Endothelial cell of umbilical vein (primary cell): ENCODE results near the gene TRRAP. TPM values are rescaled to one million over a fixed set of nuclear protein-coding genes. Genes with fewer than 3 reads are reported as not detected.

ENCODE experiments used
- BruUV-seq: library from RNA; stranded (reverse); fragments of 400-500 nt; replicated peaks from 2 replicates; lab custom pipeline; 2021; lab: Mats Ljungman, UMichigan
- CTCF ChIA-PET: fragments of 300-600, 350-600 bp; sonication (Branson Sonifier 250); formaldehyde crosslinking; loops from one replicate; lab custom pipeline; 2021; ENCODE audit warnings: antibody characterized with exemption, inconsistent platforms; lab: Charles Lee
- POLR2A ChIA-PET: fragments of 300-600, 350-600 bp; sonication (Branson Sonifier 250); formaldehyde crosslinking; loops from one replicate; lab custom pipeline; 2021; ENCODE audit warnings: antibody characterized with exemption, inconsistent platforms; lab: Charles Lee
- DNase-seq: peaks from one replicate; pipeline ENCODE4 v3.0.0-alpha.2; 2011; ENCODE audit warnings: low read depth, low spot score
- FAIRE-seq: peaks from 2 replicates; lab custom pipeline; 2011; peaks lifted over from hg19 to GRCh38; lab: Jason Lieb, UNC
- H2AFZ ChIP-seq: 2 replicates; pipeline ENCODE4 v1.6.0; 2012; ENCODE audit warnings: low read depth, low read length, control low read depth, inconsistent platforms
- H3K27ac ChIP-seq: 2 replicates; pipeline ENCODE4 v1.5.1; 2011; ENCODE audit warnings: low read depth, mild to moderate bottlenecking, control low read depth, low read length, moderate library complexity; ENCODE audit not compliant: insufficient read depth
- H3K27me3 ChIP-seq, 2 experiments: 2 replicates each; pipeline versions ENCODE4 v1.6.0 to v1.6.1; 2011; ENCODE audit warnings: low read length in 2 of 2, mixed read lengths in 1 of 2; ENCODE audit not compliant: control insufficient read depth in 2 of 2, insufficient read depth in 2 of 2
- H3K36me3 ChIP-seq, 2 experiments: 2 replicates in 1 of 2; 3 replicates in 1 of 2; pipeline ENCODE4 v1.5.1; 2011; ENCODE audit warnings: low read length in 2 of 2, mild to moderate bottlenecking in 1 of 2, moderate library complexity in 1 of 2; ENCODE audit not compliant: control insufficient read depth in 2 of 2, insufficient read depth in 2 of 2; ENCODE audit errors: extremely low read depth in 1 of 2
- H3K4me1 ChIP-seq: 3 replicates; pipeline ENCODE4 v1.5.1; 2011; ENCODE audit warnings: mild to moderate bottlenecking, low read length; ENCODE audit not compliant: control insufficient read depth, insufficient read depth; ENCODE audit errors: extremely low read depth
- H3K4me2 ChIP-seq: 2 replicates; pipeline ENCODE4 v1.6.1; 2011; ENCODE audit warnings: low read length, control low read depth, mixed read lengths; ENCODE audit not compliant: insufficient read depth
- H3K4me3 ChIP-seq, 3 experiments: fragments of 200-600 bp in 1 of 3; sonication (generic), shearing (Covaris generic) in 1 of 3; replicated peaks in 1 of 3; 2 replicates each; pipeline ENCODE4 v1.5.1; 2011 to 2016; ENCODE audit warnings: control low read depth in 3 of 3, low read length in 3 of 3, mild to moderate bottlenecking in 2 of 3, inconsistent platforms in 1 of 3, low read depth in 1 of 3, moderate library complexity in 1 of 3; ENCODE audit not compliant: insufficient read depth in 1 of 3
- H3K79me2 ChIP-seq: 2 replicates; pipeline ENCODE4 v1.6.0; 2012; ENCODE audit warnings: low read length, inconsistent platforms; ENCODE audit not compliant: control insufficient read depth, insufficient read depth
- H3K9ac ChIP-seq: replicated peaks from 2 replicates; pipeline ENCODE3; 2011; ENCODE audit warnings: low read length, control low read depth; ENCODE audit not compliant: insufficient read depth; ENCODE audit errors: extremely low read depth
- H3K9me1 ChIP-seq: replicated peaks from 3 replicates; pipeline ENCODE4 v1.6.0; 2011; ENCODE audit warnings: mild to moderate bottlenecking, low read length; ENCODE audit not compliant: control insufficient read depth, insufficient read depth; ENCODE audit errors: extremely low read depth
- H3K9me3 ChIP-seq: replicated peaks from 2 replicates; pipeline ENCODE4 v1.5.1; 2012; ENCODE audit warnings: low read length, inconsistent platforms; ENCODE audit not compliant: control insufficient read depth, insufficient read depth
- H4K20me1 ChIP-seq: replicated peaks from 2 replicates; pipeline ENCODE3; 2011; ENCODE audit warnings: mild to moderate bottlenecking, low read length; ENCODE audit not compliant: control insufficient read depth, insufficient read depth; ENCODE audit errors: extremely low read depth
- CTCF ChIP-seq, 2 donors: IDR thresholded peaks; 1 replicate in 1 of 2; 2 replicates in 1 of 2; pipeline ENCODE4 v1.5.1; 2011; ENCODE audit warnings: low read length in 2 of 2, mild to moderate bottlenecking in 2 of 2, moderate library complexity in 2 of 2, control low read depth in 1 of 2, inconsistent platforms in 1 of 2, low read depth in 1 of 2; ENCODE audit not compliant: insufficient read depth in 1 of 2; ENCODE audit errors: extremely low read depth in 1 of 2
- EZH2 ChIP-seq: IDR thresholded peaks from 2 replicates; pipeline ENCODE4 v1.6.1; 2012; ENCODE audit warnings: borderline replicate concordance, low read depth, mild to moderate bottlenecking, moderate library complexity, low read length, inconsistent platforms; ENCODE audit not compliant: severe bottlenecking
- JUN ChIP-seq: IDR thresholded peaks from 2 replicates; pipeline ENCODE4 v1.6.1; 2011; ENCODE audit warnings: borderline replicate concordance, low read depth; ENCODE audit not compliant: insufficient read length, insufficient read depth
- MAX ChIP-seq: IDR thresholded peaks from 2 replicates; pipeline ENCODE4 v1.6.1; 2011; ENCODE audit not compliant: insufficient read depth, insufficient read length
- MYC ChIP-seq: IDR thresholded peaks from one replicate; pipeline ENCODE4 v1.6.1; 2011; ENCODE audit warnings: mild to moderate bottlenecking, low read depth, low read length
- POLR2A ChIP-seq: IDR thresholded peaks from 2 replicates; pipeline ENCODE4 v1.6.1; 2012; ENCODE audit warnings: low read depth, mild to moderate bottlenecking, control low read depth, low read length
- POLR2AphosphoS5 ChIP-seq: IDR thresholded peaks from 2 replicates; pipeline ENCODE4 v1.6.1; 2012; ENCODE audit warnings: low read depth, mild to moderate bottlenecking, control low read depth, low read length, moderate library complexity; ENCODE audit not compliant: insufficient read depth
- dilution Hi-C: fragments of 300-500 bp; cut with MboI; formaldehyde crosslinking; loops from one replicate; pipeline ENCODE4 v1.15.0; 2019; ENCODE audit warnings: low sequenced_read_pairs; ENCODE audit not compliant: extremely low pct_ligation_motif_present
- intact Hi-C: fragments of 100-400 bp; cut with micrococcal nuclease; formaldehyde crosslinking; loops from one replicate; pipeline ENCODE4 v1.10.0; 2022
- polyA plus RNA-seq, 4 experiments: library from polyadenylated mRNA; depleted of rRNA in 3 of 4; stranded (reverse) in 3 of 4; unstranded in 1 of 4; fragments of >200 nt; gene quantifications; 2 replicates each; pipeline versions ENCODE4 v1.2.1 to v1.2.3, GENCODE V29; 2011 to 2012; ENCODE audit warnings: missing spikeins in 1 of 4
- total RNA-seq: library from RNA; stranded (reverse); gene quantifications from 2 replicates; pipeline ENCODE4 v1.2.3, GENCODE V29; 2021

The TRRAP gene
- total and polyA plus RNA-seq, 2 donors (not counting 3 experiments of a cell fraction or from before 2014, with no cell fraction given), result 21.8 to 45.8 TPM

- intact Hi-C loops (no loop called here), dilution Hi-C loops (no loop called here)
- POLR2A ChIA-PET, result no interaction called here
- Histone ChIP-seq H2AFZ (no peak overlapping the region), H3K9me3 (no peaks in the 10 kb centered on the region), H4K20me1 (no peaks in the 10 kb centered on the region), H3K4me3 (no peak overlapping the region), H3K36me3 (peaks cover 25 to 56% of the 10 kb centered on the region in 2 experiments), H3K4me2 (no peak overlapping the region), H3K9me1 (no peaks in the 10 kb centered on the region), H3K27me3 (no peaks in the 10 kb centered on the region), H3K27ac (no peak overlapping the region), H3K9ac (no peak overlapping the region), H3K79me2 (no peaks in the 10 kb centered on the region), H3K4me1 (no peaks in the 10 kb centered on the region)
- no peak for FAIRE-seq
- TF ChIP-seq POLR2AphosphoS5 (no peak), MYC (no peak), POLR2A (no peak), EZH2 (no peak), JUN (no peak), CTCF (IDR thresholded peaks at IDR 0.05; ENCODE audit: extremely low read depth in 1 of 2, insufficient read depth in 1 of 2, low read depth in 1 of 2, low read length in 2 of 2) (no peak), MAX (no peak)
- no TSS peak for BruUV-seq
- DNase-seq, result no peak
- CTCF ChIA-PET, result interaction anchor here (1.1 kb wide), 1 partner anchor 48 kb away, joined by 4 read pairs; no protein-coding TSS in a partner anchor
Observed at GRCh38 chr7:98990356-98990755, 112.0 kb downstream of the TRRAP start.
